ENCODE data around the gene MEIKIN.

GRCh38 chr5:131959136-131959535, 13.7 kb upstream of the MEIKIN start:
- TF ChIP-seq FOXM1 (IDR thresholded peaks at IDR 0.05; ENCODE audit: borderline replicate concordance, low read depth) (no peak), RAD21 (IDR thresholded peaks at IDR 0.05; ENCODE audit: low read depth) (no peak), NFIC (IDR thresholded peaks at IDR 0.05) (no peak), EP300 (IDR thresholded peaks at IDR 0.05; ENCODE audit: borderline replicate concordance) (no peak), TAF1 (IDR thresholded peaks at IDR 0.05; ENCODE audit: low read depth) (no peak), TEAD4 (IDR thresholded peaks at IDR 0.05) (no peak), ZBTB7A (IDR thresholded peaks at IDR 0.05; ENCODE audit: low read depth) (no peak), YY1 (IDR thresholded peaks at IDR 0.05; ENCODE audit: low read depth) (no peak), CEBPB (IDR thresholded peaks at IDR 0.05) (no peak), REST (IDR thresholded peaks at IDR 0.05; ENCODE audit: low read depth) (no peak), EGR1 (IDR thresholded peaks at IDR 0.05) (no peak)
- TF ChIP-seq, protein P1, sequence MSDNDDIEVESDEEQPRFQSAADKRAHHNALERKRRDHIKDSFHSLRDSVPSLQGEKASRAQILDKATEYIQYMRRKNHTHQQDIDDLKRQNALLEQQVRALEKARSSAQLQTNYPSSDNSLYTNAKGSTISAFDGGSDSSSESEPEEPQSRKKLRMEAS (IDR thresholded peaks at IDR 0.05) = no peak

Data from Ishikawa (cell line).